HG02642 (cell line): ENCODE results near the gene HNRNPM.
"Not testable (repeated sequence)": the region's sequence is repeated elsewhere in the genome, so short reads cannot be mapped to it uniquely, and the experiment has no call there.

Experiments used
- ATAC-seq: cut with Tn5 transposase; IDR thresholded peaks from one replicate; pipeline ENCODE4 v1.9.1; 2021; ENCODE audit warnings: mild to moderate bottlenecking; ENCODE audit not compliant: unreplicated experiment, poor library complexity

HNRNPM gene

GRCh38 chr19:8444677-8445487 is at the start of gene HNRNPM:
Gene HNRNPM (plus strand): TSS chr19:8444975. CDS start chr19:8444999, 24 bp downstream.
- peak; percentile 90 for ATAC-seq

GRCh38 chr19:8395621-8396082 is 49.1 kb upstream of the HNRNPM start:
- no peak for ATAC-seq

GRCh38 chr19:8396185-8396562 is 48.6 kb upstream of the HNRNPM start:
- ATAC-seq: no peak

GRCh38 chr19:8396563-8397203 is 48.1 kb upstream of the HNRNPM start:
- ATAC-seq: no peak

GRCh38 chr19:8397271-8397670 is 47.5 kb upstream of the HNRNPM start:
- ATAC-seq: no peak

GRCh38 chr19:8397746-8398310 is 46.9 kb upstream of the HNRNPM start:
- no peak for ATAC-seq

- ATAC-seq: no peak
Measured at GRCh38 chr19:8398311-8398771, 46.4 kb upstream of the HNRNPM start.

GRCh38 chr19:8399681-8400188 is 45.0 kb upstream of the HNRNPM start:
- no peak for ATAC-seq

- no peak for ATAC-seq
Measured at GRCh38 chr19:8401981-8402411, 42.8 kb upstream of the HNRNPM start.

- ATAC-seq: no peak
Measured at GRCh38 chr19:8403098-8403819, 41.5 kb upstream of the HNRNPM start.

GRCh38 chr19:8403820-8404109 is 41.0 kb upstream of the HNRNPM start:
- ATAC-seq: no peak

GRCh38 chr19:8404391-8405151 is 40.2 kb upstream of the HNRNPM start:
- ATAC-seq: no peak

- ATAC-seq: not testable (repeated sequence)
Measured at GRCh38 chr19:8410718-8411117, 34.1 kb upstream of the HNRNPM start.

GRCh38 chr19:8412783-8413628 is 31.8 kb upstream of the HNRNPM start, which contains the start of gene MARCHF2:
Gene MARCHF2 (plus strand): TSS chr19:8413305. CDS start chr19:8421841, 8,536 bp downstream.
- ATAC-seq: peak; percentile 100

- no peak for ATAC-seq
Measured at GRCh38 chr19:8413629-8413995, 31.2 kb upstream of the HNRNPM start.

- no peak for ATAC-seq
Measured at GRCh38 chr19:8416796-8417195, 28.0 kb upstream of the HNRNPM start.

- no peak for ATAC-seq
Measured at GRCh38 chr19:8421484-8422461, 23.0 kb upstream of the HNRNPM start.

GRCh38 chr19:8423817-8424223 is 21.0 kb upstream of the HNRNPM start:
- no peak for ATAC-seq
